Ammon's horn (tissue), 1 donor: ENCODE measurements around the gene SEPTIN8.
A peak's percentile ranks its signal among the peaks of the same experiment; 100 is the strongest.

Experiments
- DNase-seq: peaks from one replicate; pipeline ENCODE4 v3.0.0-alpha.2; 2016; ENCODE audit warnings: low spot score

Gene SEPTIN8

GRCh38 chr5:132777209-132778069 lies at the start of gene SEPTIN8:
TSS of gene SEPTIN8 (minus strand) at chr5:132777239. CDS start at chr5:132777137, 102 bp downstream.
- DNase-seq = peak; percentile 60

- no peak for DNase-seq
These were observed 49.5 kb upstream of the SEPTIN8 start for GRCh38 chr5:132826424-132827082.

- DNase-seq = no peak
These were observed 48.9 kb upstream of the SEPTIN8 start for GRCh38 chr5:132825834-132826391.

GRCh38 chr5:132825033-132825833 lies 48.2 kb upstream of the SEPTIN8 start:
- DNase-seq = no peak

- no peak for DNase-seq
These were observed 47.4 kb upstream of the SEPTIN8 start for GRCh38 chr5:132824426-132824825.

- DNase-seq = no peak
These were observed 46.5 kb upstream of the SEPTIN8 start for GRCh38 chr5:132823481-132824050.

- DNase-seq = no peak
These were observed 45.8 kb upstream of the SEPTIN8 start for GRCh38 chr5:132822650-132823480.

- peak; percentile 79 for DNase-seq
These were observed 44.8 kb upstream of the SEPTIN8 start for GRCh38 chr5:132821791-132822190.

GRCh38 chr5:132821350-132821749 lies 44.3 kb upstream of the SEPTIN8 start:
- peak; percentile 18 for DNase-seq

- peak; percentile 97 for DNase-seq
These were observed 43.2 kb upstream of the SEPTIN8 start for GRCh38 chr5:132820162-132820754.

GRCh38 chr5:132819468-132819867 lies 42.4 kb upstream of the SEPTIN8 start:
- DNase-seq = peak; percentile 61

GRCh38 chr5:132817011-132817410 lies 40.0 kb upstream of the SEPTIN8 start:
- no peak for DNase-seq

GRCh38 chr5:132816554-132816953 lies 39.5 kb upstream of the SEPTIN8 start:
- DNase-seq = no peak

- no peak for DNase-seq
These were observed 39.0 kb upstream of the SEPTIN8 start for GRCh38 chr5:132816083-132816482.

GRCh38 chr5:132815454-132815853 lies 38.4 kb upstream of the SEPTIN8 start:
- DNase-seq = no peak

GRCh38 chr5:132814503-132815294 lies 37.7 kb upstream of the SEPTIN8 start:
- no peak for DNase-seq

GRCh38 chr5:132813599-132814502 lies 36.8 kb upstream of the SEPTIN8 start:
- DNase-seq = peak; percentile 68

GRCh38 chr5:132812781-132813598 lies 36.0 kb upstream of the SEPTIN8 start, which contains the start of gene SOWAHA:
TSS of gene SOWAHA (plus strand) at chr5:132813302. CDS start at chr5:132813622, 320 bp downstream.
- peak; percentile 69 for DNase-seq
